ENCODE data around the gene PAX5.

DNA sequence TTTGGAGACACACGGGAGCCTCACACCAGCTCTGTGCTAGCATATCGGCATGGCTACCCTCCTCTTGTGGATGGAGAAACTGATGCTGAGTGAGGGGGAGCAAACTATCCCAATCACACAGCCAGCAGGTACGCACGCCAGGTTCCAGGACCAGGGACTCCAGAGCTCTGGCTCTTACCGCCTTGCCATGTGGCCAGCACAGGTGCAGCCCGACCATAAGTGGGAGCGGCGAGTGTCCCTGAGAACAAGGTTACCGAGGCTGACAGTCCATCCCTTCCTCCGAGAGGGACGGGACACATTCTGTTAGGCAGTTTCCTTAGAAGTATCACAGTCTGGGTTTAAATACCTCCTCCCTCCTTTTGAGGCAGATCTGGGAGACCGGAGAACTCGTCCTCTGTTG is 86.0 kb downstream of the PAX5 start:
- TF ChIP-seq KLF16 (CRISPR knock-in tag; IDR thresholded peaks at IDR 0.05) (no peak), SUZ12 (IDR thresholded peaks at IDR 0.05; ENCODE audit: low read depth, low read length) (no peak), REST (IDR thresholded peaks at IDR 0.05; ENCODE audit: borderline replicate concordance in 1 of 2, low read depth in 1 of 2, low read length in 2 of 2) (no peak), FOXA1 (IDR thresholded peaks at IDR 0.05) (no peak), FOXA1 (CRISPR knock-in tag; IDR thresholded peaks at IDR 0.05) (no peak), ZBTB34 (CRISPR knock-in tag; IDR thresholded peaks at IDR 0.05) (no peak), POLR2A (IDR thresholded peaks at IDR 0.05; ENCODE audit: insufficient read depth in 1 of 2, low read depth in 2 of 2, low read length in 2 of 2) (no peak), CHCHD3 (CRISPR knock-in tag; IDR thresholded peaks at IDR 0.05) (no peak)
- TF ChIP-seq, protein P1, sequence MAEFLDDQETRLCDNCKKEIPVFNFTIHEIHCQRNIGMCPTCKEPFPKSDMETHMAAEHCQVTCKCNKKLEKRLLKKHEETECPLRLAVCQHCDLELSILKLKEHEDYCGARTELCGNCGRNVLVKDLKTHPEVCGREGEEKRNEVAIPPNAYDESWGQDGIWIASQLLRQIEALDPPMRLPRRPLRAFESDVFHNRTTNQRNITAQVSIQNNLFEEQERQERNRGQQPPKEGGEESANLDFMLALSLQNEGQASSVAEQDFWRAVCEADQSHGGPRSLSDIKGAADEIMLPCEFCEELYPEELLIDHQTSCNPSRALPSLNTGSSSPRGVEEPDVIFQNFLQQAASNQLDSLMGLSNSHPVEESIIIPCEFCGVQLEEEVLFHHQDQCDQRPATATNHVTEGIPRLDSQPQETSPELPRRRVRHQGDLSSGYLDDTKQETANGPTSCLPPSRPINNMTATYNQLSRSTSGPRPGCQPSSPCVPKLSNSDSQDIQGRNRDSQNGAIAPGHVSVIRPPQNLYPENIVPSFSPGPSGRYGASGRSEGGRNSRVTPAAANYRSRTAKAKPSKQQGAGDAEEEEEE (CRISPR knock-in tag; IDR thresholded peaks at IDR 0.05; ENCODE audit: borderline replicate concordance): no peak
- TF ChIP-seq, protein P2, sequence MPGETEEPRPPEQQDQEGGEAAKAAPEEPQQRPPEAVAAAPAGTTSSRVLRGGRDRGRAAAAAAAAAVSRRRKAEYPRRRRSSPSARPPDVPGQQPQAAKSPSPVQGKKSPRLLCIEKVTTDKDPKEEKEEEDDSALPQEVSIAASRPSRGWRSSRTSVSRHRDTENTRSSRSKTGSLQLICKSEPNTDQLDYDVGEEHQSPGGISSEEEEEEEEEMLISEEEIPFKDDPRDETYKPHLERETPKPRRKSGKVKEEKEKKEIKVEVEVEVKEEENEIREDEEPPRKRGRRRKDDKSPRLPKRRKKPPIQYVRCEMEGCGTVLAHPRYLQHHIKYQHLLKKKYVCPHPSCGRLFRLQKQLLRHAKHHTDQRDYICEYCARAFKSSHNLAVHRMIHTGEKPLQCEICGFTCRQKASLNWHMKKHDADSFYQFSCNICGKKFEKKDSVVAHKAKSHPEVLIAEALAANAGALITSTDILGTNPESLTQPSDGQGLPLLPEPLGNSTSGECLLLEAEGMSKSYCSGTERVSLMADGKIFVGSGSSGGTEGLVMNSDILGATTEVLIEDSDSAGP (CRISPR knock-in tag; IDR thresholded peaks at IDR 0.05; ENCODE audit: borderline replicate concordance): no peak
- TF ChIP-seq, protein P3, sequence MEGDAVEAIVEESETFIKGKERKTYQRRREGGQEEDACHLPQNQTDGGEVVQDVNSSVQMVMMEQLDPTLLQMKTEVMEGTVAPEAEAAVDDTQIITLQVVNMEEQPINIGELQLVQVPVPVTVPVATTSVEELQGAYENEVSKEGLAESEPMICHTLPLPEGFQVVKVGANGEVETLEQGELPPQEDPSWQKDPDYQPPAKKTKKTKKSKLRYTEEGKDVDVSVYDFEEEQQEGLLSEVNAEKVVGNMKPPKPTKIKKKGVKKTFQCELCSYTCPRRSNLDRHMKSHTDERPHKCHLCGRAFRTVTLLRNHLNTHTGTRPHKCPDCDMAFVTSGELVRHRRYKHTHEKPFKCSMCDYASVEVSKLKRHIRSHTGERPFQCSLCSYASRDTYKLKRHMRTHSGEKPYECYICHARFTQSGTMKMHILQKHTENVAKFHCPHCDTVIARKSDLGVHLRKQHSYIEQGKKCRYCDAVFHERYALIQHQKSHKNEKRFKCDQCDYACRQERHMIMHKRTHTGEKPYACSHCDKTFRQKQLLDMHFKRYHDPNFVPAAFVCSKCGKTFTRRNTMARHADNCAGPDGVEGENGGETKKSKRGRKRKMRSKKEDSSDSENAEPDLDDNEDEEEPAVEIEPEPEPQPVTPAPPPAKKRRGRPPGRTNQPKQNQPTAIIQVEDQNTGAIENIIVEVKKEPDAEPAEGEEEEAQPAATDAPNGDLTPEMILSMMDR (CRISPR knock-in tag; IDR thresholded peaks at IDR 0.05): no peak
- TF ChIP-seq, protein P4, sequence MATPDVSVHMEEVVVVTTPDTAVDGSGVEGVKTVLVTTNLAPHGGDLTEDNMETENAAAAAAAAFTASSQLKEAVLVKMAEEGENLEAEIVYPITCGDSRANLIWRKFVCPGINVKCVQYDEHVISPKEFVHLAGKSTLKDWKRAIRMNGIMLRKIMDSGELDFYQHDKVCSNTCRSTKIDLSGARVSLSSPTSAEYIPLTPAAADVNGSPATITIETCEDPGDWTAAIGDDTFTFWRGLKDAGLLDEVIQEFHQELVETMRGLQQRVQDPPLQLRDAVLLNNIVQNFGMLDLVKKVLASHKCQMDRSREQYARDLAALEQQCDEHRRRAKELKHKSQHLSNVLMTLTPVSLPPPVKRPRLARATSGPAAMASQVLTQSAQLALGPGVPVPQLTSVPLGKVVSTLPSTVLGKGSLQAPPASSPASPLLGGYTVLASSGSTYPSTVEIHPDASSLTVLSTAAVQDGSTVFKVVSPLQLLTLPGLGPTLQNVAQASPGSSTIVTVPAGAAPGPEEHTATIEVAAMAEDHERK (CRISPR knock-in tag; IDR thresholded peaks at IDR 0.05; ENCODE audit: low read depth): no peak
- TF ChIP-seq, protein P5, sequence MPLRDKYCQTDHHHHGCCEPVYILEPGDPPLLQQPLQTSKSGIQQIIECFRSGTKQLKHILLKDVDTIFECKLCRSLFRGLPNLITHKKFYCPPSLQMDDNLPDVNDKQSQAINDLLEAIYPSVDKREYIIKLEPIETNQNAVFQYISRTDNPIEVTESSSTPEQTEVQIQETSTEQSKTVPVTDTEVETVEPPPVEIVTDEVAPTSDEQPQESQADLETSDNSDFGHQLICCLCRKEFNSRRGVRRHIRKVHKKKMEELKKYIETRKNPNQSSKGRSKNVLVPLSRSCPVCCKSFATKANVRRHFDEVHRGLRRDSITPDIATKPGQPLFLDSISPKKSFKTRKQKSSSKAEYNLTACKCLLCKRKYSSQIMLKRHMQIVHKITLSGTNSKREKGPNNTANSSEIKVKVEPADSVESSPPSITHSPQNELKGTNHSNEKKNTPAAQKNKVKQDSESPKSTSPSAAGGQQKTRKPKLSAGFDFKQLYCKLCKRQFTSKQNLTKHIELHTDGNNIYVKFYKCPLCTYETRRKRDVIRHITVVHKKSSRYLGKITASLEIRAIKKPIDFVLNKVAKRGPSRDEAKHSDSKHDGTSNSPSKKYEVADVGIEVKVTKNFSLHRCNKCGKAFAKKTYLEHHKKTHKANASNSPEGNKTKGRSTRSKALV (CRISPR knock-in tag; IDR thresholded peaks at IDR 0.05): no peak

Data from HepG2 (cell line).